SU-DHL-6 (cell line): Measurements from ENCODE around the gene SMYD2.

Experiments used
- CTCF ChIP-seq: fragments of 200-600 bp; sonication (generic); IDR thresholded peaks from one replicate; pipeline ENCODE4 v1.5.1; 2017; ENCODE audit warnings: antibody characterized with exemption, mild to moderate bottlenecking, low read length, moderate library complexity; ENCODE audit not compliant: insufficient read depth, poor library complexity, severe bottlenecking
- EZH2phosphoT487 ChIP-seq: fragments of 200-600 bp; sonication (generic), shearing (Covaris generic); conservative IDR thresholded peaks from 2 replicates; pipeline ENCODE4 v1.6.1; 2018; ENCODE audit warnings: mild to moderate bottlenecking, antibody characterized with exemption, low read length, moderate library complexity, mixed read lengths

GRCh38 chr1:214280386-214281020, 456 bp upstream of the SMYD2 start:
- TF ChIP-seq CTCF (no peak), EZH2phosphoT487 (no peak)
